B cell (primary cell): ENCODE data around the gene APOL3.

ENCODE experiments used
- EZH2 ChIP-seq: IDR thresholded peaks from 2 replicates; pipeline ENCODE4 v1.6.1; 2012; ENCODE audit warnings: borderline replicate concordance, low read depth, mild to moderate bottlenecking, moderate library complexity, low read length; ENCODE audit not compliant: insufficient read depth, poor library complexity, severe bottlenecking
- TF ChIP-seq, protein P1 (sequence below): fragments of 200-600 bp; IDR thresholded peaks from one replicate; pipeline ENCODE4 v1.8.0; 2022; ENCODE audit warnings: antibody characterized with exemption, mild to moderate bottlenecking

DNA sequence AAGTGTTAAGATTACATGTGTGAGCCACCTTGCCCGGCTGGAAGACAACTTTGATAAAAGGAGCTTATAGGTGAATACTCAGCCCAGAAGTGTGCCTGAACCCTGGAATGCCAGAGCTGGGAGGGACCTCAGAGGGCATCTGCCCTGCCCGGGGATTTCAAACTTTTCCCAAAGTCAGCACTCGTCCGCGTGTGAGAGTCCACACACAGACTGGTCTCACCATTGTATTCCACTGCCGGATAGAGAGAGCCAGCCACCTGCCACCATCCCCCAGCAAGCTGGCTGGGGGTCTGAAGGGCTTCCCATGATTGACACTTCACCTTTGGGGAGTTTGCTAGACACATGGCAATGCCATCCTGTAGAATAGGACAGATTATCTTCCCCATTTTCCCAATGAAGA lies 49.2 kb downstream of the APOL3 start:
- TF ChIP-seq, protein P1, sequence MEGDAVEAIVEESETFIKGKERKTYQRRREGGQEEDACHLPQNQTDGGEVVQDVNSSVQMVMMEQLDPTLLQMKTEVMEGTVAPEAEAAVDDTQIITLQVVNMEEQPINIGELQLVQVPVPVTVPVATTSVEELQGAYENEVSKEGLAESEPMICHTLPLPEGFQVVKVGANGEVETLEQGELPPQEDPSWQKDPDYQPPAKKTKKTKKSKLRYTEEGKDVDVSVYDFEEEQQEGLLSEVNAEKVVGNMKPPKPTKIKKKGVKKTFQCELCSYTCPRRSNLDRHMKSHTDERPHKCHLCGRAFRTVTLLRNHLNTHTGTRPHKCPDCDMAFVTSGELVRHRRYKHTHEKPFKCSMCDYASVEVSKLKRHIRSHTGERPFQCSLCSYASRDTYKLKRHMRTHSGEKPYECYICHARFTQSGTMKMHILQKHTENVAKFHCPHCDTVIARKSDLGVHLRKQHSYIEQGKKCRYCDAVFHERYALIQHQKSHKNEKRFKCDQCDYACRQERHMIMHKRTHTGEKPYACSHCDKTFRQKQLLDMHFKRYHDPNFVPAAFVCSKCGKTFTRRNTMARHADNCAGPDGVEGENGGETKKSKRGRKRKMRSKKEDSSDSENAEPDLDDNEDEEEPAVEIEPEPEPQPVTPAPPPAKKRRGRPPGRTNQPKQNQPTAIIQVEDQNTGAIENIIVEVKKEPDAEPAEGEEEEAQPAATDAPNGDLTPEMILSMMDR, result no peak
- TF ChIP-seq EZH2, result no peak
